Thyroid gland (tissue), 4 donors: ENCODE data around the gene EXOC4. TPM values are rescaled to one million over a fixed set of nuclear protein-coding genes. Genes with fewer than 3 reads are reported as not detected.

Experiments used
- DNase-seq, 2 donors: peaks; one replicate each; pipeline ENCODE4 v3.0.0-alpha.2; 2019
- H3K27ac ChIP-seq, 3 donors: fragments of 200-600 bp; sonication (generic); 1 replicate in 2 of 3; 2 replicates in 1 of 3; pipeline ENCODE4 v1.5.1; 2016 to 2019; ENCODE audit warnings: mild to moderate bottlenecking in 1 of 3, moderate library complexity in 1 of 3
- H3K27me3 ChIP-seq: fragments of 200-600 bp; sonication (generic); one replicate; pipeline ENCODE4 v1.5.1; 2019
- H3K36me3 ChIP-seq, 2 donors: fragments of 200-600 bp; sonication (generic); one replicate each; pipeline ENCODE4 v1.5.1; 2016 to 2019
- H3K4me1 ChIP-seq, 2 donors: fragments of 200-600 bp; sonication (generic); one replicate each; pipeline ENCODE4 v1.5.1; 2017 to 2019
- H3K4me3 ChIP-seq, 3 donors: fragments of 200-600 bp; sonication (generic); replicated peaks in 1 of 3; 1 replicate in 2 of 3; 2 replicates in 1 of 3; pipeline ENCODE4 v1.5.1; 2016; ENCODE audit warnings: mild to moderate bottlenecking in 1 of 3
- H3K9me3 ChIP-seq: fragments of 200-600 bp; sonication (generic); one replicate; pipeline ENCODE4 v1.5.1; 2017
- CTCF ChIP-seq, 6 experiments: fragments of 200-600 bp in 3 of 6; fragments of 450-650 bp in 3 of 6; sonication (generic) in 3 of 6; IDR thresholded peaks; one replicate each; pipeline ENCODE4 v1.5.1; 2016 to 2019; ENCODE audit warnings: antibody characterized with exemption in 6 of 6, mild to moderate bottlenecking in 2 of 6, inconsistent platforms in 1 of 6, moderate library complexity in 1 of 6
- POLR2A ChIP-seq, 2 donors: fragments of 450-650 bp; IDR thresholded peaks; one replicate each; pipeline ENCODE4 v1.6.1; 2017; ENCODE audit warnings: antibody characterized with exemption in 2 of 2, mild to moderate bottlenecking in 2 of 2, moderate library complexity in 1 of 2
- WGBS, 2 donors: methylation state at CpG; one replicate each; pipeline ENCODE4 v1.1.5; 2017; 5-methylcytosine and 5-hydroxymethylcytosine counted together
- intact Hi-C: fragments of 100-400 bp; cut with DNase I; formaldehyde crosslinking; loops from one replicate; pipeline ENCODE4 v1.15.1; 2023
- total RNA-seq, 4 donors: library from RNA; depleted of rRNA; stranded (reverse); fragments of >200 nt; gene quantifications; one replicate each; pipeline ENCODE4 v1.2.3, GENCODE V29; 2016

EXOC4 gene
- total RNA-seq, 4 donors from 2014 or later: 74.0 to 116 (median 107) TPM

GRCh38 chr7:133857376-133858119 lies 604.7 kb downstream of the EXOC4 start:
- Histone ChIP-seq H3K36me3 (no peaks in the 10 kb centered on the region), H3K27me3 (no peaks in the 10 kb centered on the region), H3K4me3 (no peak overlapping the region), H3K4me1 (peaks cover 0 to 6% of the 10 kb centered on the region in 2 donors), H3K9me3 (no peaks in the 10 kb centered on the region), H3K27ac (no peak overlapping the region)
- TF ChIP-seq POLR2A (IDR thresholded peaks at IDR 0.05): no peak
- no peak for TF ChIP-seq CTCF (IDR thresholded peaks at IDR 0.05)
- 96 to 97% methylated on average over 21 to 23 of the region's 23 CpGs for whole genome bisulfite sequencing, 2 donors
- no peak for DNase-seq
- intact Hi-C loops: no loop called here

GRCh38 chr7:133858311-133858710 lies 605.4 kb downstream of the EXOC4 start:
- Histone ChIP-seq H3K9me3 (no peaks in the 10 kb centered on the region), H3K27me3 (no peaks in the 10 kb centered on the region), H3K4me3 (no peak overlapping the region), H3K27ac (no peak overlapping the region), H3K4me1 (peaks cover 4 to 6% of the 10 kb centered on the region in 2 donors), H3K36me3 (no peaks in the 10 kb centered on the region)
- intact Hi-C loops: no loop called here
- DNase-seq: no peak
- TF ChIP-seq CTCF (IDR thresholded peaks at IDR 0.05): no peak
- TF ChIP-seq POLR2A (IDR thresholded peaks at IDR 0.05): no peak
- 98 to 100% methylated on average over 6 of the region's 6 CpGs for WGBS, 2 donors

- no peaks in the 10 kb centered on the region for H3K27me3 ChIP-seq
- H3K4me3 ChIP-seq: no peak overlapping the region
- no peak overlapping the region for H3K27ac ChIP-seq
- no peaks in the 10 kb centered on the region for H3K36me3 ChIP-seq
- 95 to 98% methylated on average over 5 of the region's 5 CpGs for WGBS, 2 donors
- intact Hi-C loops: no loop called here
- TF ChIP-seq POLR2A (IDR thresholded peaks at IDR 0.05) (no peak), CTCF (IDR thresholded peaks at IDR 0.05) (no peak)
- DNase-seq: no peak
- H3K4me1 ChIP-seq: peaks cover 6 to 10% of the 10 kb centered on the region in 2 donors
- H3K9me3 ChIP-seq: no peaks in the 10 kb centered on the region
Measured at GRCh38 chr7:133859231-133859630, 606.4 kb downstream of the EXOC4 start.

GRCh38 chr7:133859871-133860450 lies 607.1 kb downstream of the EXOC4 start:
- intact Hi-C loops: no loop called here
- Histone ChIP-seq H3K9me3 (no peaks in the 10 kb centered on the region), H3K4me1 (peaks cover 6 to 10% of the 10 kb centered on the region in 2 donors), H3K36me3 (no peaks in the 10 kb centered on the region), H3K27me3 (no peaks in the 10 kb centered on the region), H3K4me3 (no peak overlapping the region), H3K27ac (no peak overlapping the region)
- DNase-seq: no peak
- WGBS, 2 donors: 83 to 84% methylated on average over 6 of the region's 6 CpGs
- TF ChIP-seq POLR2A (IDR thresholded peaks at IDR 0.05) (no peak), CTCF (IDR thresholded peaks at IDR 0.05) (no peak)

GRCh38 chr7:133860628-133861335 lies 607.9 kb downstream of the EXOC4 start:
- no peak for TF ChIP-seq CTCF (IDR thresholded peaks at IDR 0.05)
- no peak for TF ChIP-seq POLR2A (IDR thresholded peaks at IDR 0.05)
- Histone ChIP-seq H3K4me1 (peaks cover 6 to 10% of the 10 kb centered on the region in 2 donors), H3K36me3 (no peaks in the 10 kb centered on the region), H3K27ac (no peak overlapping the region), H3K27me3 (no peaks in the 10 kb centered on the region), H3K9me3 (no peaks in the 10 kb centered on the region), H3K4me3 (no peak overlapping the region)
- intact Hi-C loops: no loop called here
- no peak for DNase-seq
- WGBS, 2 donors: 91 to 92% methylated on average over 1 of the region's 1 CpG
